NCI-H748 treated with DMSO at 0.1 percent for 48 hours (cell line): ENCODE data around the gene NPEPL1.
"Not testable (repeated sequence)": the region's sequence is repeated elsewhere in the genome, so short reads cannot be mapped to it uniquely, and the experiment has no call there.

Source experiments
- DNase-seq: peaks from one replicate; lab custom pipeline; 2025; lab: John Stamatoyannopoulos, UW

The NPEPL1 gene

DNA sequence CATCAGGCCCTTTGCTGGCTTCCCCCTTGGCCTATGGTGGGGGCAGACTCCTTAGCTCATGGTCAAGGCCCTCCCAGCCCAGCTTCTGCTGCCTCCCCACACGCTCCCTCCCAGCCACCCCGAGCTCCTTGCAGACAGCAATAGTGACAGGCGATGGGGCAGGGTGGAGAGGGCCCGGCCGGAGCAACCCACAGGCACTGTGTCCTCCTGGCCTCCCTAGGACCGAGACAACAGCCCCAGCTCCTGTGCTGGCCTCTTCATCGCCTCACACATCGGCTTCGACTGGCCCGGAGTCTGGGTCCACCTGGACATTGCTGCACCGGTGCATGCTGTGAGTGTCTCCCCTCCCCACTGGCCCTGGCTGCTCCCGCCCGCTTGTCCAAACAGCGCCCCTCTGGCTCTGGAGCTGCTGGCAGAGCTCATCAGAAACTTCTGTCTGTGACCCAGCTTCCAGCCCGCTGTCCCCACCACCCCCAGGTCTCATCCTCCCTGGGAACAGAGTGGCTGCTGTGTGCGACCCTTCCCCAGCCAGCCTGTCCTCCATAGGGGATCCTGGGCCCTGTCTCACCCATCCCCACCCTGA, 21.8 kb downstream of the NPEPL1 start:
- no peak for DNase-seq

DNA sequence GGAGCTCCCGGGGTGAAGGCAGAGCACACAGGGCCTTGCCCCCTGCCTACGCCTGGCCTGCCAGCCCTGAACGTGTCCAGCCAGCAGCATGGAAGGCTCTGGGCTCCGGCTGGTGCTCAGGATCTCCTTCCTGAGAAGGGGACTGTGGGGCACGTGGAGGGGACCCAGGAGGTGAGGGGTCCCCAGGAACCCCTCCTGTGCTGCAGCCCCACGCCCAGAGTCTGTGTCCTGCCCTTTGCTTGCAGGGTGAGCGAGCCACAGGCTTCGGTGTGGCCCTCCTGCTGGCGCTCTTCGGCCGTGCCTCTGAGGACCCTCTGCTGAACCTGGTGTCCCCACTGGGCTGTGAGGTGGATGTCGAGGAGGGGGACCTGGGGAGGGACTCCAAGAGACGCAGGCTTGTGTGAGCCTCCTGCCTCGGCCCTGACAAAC, 22.3 kb downstream of the NPEPL1 start:
- no peak for DNase-seq

DNA sequence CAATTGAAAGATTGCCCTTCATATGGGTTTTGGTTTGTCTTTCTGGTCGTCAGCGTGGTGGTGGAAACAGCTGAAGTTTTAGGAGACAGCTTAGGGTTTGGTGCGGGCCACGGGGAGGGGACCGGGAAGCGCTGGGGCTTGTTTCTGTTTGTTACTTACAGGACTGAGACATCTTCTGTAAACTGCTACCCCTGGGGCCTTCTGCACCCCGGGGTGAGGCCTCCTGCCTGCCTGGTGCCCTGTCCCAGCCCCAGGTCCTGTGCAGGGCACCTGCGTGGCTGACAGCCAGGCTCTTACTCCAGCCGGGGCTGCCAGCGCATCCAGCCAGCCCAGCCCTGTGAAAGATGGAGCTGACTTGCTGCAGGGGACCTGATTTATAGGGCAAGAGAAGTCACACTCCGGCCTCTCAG, 22.8 kb downstream of the NPEPL1 start:
- DNase-seq, result no peak

DNA sequence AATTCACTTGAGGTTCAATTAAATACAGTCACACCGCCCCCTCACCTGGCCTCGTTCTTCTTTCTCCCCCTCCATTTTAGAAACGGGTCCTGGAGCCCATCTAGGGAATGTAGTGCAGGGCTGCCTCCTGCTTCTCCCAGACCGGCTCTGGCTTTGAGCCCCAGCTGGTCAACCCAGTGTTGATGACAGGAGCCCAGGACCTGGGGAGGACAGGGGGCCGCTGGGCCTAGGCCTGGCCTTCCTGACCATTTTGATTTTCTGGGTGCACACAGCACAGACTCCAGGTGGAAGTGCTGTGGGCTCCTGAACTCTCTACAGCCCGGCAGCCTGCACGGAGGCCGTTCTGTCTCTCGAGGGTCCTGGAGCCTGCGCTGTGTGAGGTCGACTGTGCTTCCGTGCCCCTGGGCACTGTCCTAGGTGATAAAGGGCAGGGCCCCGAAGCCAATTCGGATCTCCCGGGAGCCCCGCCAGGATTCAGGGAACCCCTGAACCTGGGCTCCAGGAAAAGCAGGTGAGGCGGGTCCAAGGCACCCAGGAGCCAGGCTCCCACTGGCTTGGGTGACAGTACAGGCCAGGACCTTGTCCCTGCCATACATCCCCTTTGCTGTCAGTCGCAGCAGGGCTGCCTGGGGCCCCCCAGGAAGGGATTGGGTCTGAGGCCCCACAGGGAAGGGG, 23.3 kb downstream of the NPEPL1 start:
- DNase-seq, result no peak

DNA sequence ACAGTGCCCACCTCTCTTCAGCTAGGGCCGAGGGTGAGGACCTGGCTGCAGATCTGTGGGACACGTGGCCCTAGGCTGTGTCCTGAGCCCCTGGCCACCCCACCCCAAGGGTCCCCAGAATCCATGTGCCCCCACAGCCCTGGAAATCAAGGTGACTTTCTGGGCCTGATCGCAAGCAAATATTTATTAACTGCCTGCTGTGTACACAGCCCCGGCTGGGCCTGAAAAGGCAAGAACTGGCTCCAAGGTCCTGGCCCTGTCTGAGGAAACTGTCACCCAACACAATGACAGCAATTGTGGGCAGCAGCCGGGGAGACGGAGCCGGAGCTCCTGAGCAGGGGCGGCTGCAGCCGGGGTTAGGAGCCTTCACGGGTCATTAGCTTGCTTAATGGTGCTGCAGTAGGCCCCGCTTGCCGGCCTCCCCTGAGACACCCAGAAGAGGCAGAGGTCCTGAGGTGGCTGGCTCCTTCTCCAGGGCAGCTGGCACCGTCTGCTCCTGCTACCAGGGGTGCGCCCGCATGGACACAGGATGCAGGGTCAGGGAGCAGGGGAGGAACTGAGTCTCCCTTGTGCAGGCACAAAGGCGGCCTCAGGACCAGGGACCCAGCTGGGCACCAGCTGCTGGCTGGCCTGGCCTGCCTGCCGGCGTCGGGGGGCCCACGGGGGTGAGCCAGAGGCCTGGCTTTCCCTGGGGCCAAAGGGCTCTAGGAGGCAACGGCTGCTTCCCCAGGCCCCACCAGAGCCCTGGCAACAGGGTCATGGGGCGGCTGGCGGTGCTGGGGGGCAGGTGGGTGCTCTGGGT, 24.1 kb downstream of the NPEPL1 start:
- no peak for DNase-seq

DNA sequence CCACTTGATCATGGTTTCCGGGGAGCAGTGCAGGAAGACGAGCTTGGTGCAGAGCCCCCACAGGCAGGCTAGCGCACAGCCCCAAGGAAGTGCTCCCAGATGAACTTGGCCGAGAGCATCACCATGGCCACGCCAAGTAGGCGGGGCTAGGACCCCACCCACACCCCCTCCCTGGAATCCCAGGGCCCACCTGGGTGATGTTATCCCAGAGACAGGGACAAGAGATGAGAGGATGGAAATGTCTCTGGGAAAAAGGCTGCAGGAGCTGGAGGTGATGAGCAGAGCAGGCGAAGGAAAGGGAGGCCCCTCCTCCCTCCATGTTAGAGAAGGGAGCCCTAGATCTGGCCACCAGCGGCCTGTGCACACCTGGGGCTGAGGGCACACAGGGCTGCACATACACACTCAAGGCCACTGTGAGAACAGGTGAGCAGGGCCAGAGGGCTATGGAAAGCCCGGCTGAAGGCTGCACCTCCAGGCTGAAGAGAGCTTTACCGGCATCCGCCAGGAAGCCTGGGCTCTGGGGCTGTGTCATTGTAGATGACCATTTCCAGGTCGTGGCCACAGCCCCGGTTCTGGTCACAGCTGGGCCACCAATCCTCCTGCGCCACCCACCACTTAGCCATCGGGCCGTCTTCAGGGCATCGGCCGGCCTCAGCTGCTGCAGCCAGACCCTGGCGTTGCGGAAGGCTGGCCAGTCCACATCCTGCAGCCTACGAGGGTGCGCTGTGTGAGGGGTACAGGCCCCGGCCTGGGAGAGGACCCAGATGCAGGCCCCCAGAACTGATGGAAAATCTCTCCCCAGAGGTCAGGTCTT, 24.9 kb downstream of the NPEPL1 start:
- no peak for DNase-seq

DNA sequence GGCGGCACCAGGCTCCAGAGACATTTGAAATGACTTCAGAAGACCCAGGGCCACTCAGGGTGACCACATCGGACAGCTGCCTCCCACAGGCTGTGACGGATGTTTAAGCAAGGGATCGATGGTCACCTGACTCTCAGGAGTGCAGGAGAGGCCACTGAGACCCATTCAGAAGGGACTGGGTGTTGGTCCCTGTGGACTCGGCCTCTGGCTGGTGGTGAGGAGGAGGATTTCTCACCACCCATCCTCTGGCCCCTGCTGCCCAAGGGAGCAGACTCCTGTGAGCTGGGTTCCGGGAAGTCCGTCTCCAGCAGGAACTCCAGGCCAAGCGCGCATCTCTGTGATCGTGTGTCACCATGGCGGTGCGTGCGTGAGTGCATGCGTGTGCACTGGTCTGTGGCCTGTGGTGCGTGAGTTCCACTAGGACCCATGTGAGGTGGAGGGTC, 25.5 kb downstream of the NPEPL1 start:
- no peak for DNase-seq

DNA sequence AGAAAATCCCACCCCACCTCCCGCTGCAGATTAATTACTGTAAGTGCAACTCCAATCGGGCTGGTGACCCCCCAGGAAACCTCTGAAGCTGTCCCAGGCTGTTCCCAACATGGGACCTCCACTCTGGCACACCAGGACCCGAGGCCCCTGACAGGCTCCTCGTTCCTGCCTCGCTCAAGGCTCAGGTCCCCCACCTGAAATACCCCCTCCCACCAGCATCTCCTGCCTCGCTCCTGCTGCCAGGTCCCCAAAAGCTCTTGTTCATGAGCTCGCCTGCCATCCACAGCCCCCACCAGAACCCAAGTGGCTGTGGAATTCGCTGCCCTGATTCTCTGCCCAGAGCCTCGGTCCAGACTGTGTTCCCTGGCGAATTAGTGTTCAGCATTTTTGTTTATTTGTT, 26.1 kb downstream of the NPEPL1 start:
- no peak for DNase-seq

DNA sequence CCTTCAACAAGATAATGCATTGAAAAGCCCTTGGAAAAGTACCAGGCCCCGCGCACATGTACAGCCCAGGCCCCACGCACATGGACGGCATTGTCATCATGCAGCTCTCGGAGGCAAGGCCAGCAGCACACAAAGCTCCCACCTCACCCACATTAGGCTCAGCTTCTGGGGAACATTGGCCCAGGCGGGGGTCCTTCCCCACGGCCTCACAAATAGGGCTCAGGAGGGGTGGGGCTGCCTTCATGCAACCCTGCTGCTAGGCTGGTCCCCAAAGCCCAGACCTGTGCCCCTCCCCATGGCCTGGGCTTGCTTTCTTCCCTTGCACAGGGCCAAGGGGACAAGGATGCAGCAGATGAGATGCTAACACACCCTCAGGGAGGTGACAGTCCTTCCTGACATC, 26.7 kb downstream of the NPEPL1 start:
- no peak for DNase-seq

DNA sequence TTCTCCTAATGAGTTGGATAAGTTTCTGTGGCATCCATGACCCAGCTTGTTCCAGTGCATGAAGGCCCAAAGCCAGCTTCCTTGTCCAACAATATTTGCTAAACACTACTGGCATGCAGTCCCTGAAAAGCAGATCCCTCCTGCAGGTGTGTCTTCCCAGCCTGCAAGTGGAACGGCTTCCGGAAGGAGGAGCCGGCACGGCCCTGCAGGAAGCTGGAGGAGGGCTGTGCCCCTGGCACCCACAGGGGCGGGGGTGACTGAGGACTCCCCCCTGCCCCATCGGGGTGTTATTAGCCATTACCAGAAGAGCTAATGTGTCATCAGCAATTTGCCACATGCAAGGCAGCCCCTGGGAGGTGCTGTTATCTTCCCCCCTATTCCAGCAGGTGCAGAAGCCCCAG, 27.4 kb downstream of the NPEPL1 start:
- no peak for DNase-seq

DNA sequence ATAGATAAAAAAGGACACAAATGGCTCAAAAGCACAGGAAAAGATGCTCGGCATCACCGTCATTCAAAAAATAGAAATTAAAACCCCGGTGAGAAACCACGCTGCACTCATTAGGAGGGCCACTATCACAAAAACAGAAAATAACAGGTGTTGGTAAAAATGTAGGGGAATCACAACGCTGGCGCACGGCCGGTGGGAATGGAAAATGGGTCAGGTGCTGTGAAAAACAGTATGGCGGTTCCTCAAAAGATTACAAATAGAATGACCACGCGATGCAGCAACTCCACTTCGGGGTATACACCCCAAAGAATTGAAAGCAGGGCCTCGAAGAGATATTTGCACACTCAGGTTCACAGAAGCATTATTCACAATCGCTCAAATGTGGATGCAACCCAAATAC, 28.3 kb downstream of the NPEPL1 start:
- DNase-seq, result no peak

DNA sequence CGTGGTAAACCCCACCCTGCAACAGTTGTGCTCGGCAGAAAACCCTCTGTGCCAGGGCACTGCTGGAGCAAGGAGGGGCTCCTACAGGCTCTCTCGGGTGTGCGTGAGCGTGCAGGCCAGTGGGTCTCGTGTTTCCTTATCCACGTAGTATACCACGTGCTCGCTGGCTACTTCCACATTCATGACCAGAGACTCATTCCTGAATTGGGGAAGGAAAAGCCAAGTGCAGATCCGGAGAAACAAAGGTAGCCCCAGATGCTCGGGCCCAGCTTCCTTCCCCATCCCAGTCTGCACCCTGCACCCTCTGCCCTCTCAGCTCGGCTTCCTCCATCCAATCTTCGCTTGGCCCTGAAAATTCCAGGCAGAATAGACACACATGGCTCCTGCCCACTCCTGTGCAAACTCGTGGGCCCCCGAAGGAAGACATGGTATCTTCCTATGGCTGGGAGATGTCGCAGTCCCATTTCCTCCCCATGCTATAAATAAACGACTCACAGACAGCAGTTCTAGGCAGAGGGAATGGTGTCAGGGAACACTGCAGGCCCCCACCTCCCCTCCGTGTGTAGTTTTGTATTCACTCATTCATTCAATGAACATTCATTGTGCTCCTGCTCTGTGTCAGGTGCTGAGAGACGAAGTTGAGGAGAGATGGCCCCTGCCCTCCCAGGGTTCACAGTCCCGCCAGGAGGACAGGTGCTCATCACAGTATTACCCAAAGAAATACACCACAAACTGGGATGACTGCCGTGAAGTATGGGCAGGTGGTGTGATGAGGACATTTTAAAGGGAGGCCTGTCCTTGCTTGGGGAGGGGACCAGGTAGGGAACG, 29.6 kb downstream of the NPEPL1 start:
- no peak for DNase-seq

DNA sequence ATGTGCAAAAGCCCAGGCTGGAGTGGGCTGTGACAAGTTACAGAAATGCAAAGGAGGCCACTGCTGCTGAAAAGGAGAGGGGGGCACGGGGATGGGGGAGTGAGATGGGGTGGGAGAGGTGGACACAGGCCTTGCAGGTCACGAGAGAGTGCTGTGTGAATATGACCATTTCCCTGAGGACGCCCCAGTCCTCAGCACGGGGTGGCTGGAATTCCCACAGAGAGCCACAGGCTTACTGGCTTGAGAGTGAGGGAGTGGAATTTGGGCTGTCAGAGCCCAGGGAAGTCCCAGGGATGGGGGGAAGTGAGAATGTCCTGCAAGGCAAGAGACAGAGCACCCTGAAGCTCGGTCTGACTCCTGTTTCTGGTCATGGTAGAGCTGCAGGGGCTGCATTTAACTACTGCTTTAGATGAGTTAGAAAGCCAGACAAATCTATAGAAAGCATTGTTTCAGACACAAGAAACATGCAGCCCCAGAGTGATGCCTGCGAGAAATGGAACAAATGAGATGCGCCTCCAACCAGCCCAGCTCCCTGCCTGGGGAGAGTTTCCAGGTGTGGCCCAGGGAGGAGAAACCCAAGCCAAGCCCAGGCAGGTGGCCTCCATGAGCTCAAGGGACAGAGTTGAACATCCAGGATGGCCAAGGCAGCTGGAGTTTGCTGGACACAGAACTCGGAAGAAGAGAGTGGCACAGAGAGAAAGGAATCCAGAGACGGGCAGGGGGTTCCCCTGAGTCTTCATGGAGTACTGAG, 30.5 kb downstream of the NPEPL1 start:
- DNase-seq, result no peak

DNA sequence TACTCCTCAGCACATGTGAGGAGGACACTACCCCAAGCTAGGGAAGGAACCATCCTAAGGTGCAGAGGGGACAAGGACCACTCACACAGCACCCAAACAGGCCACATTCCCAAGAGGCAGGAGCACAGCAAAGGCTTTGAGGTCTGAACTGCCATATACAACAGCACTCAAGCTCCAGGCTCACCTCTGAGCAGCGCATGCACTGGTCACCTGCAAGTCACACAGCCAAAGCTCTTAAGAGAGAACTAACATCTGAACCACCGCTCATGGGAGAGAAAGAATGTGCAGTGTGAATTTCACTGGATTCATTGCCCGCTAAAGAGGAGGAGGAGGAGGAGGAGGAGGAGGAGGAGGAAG, 31.0 kb downstream of the NPEPL1 start:
- DNase-seq, result no peak

DNA sequence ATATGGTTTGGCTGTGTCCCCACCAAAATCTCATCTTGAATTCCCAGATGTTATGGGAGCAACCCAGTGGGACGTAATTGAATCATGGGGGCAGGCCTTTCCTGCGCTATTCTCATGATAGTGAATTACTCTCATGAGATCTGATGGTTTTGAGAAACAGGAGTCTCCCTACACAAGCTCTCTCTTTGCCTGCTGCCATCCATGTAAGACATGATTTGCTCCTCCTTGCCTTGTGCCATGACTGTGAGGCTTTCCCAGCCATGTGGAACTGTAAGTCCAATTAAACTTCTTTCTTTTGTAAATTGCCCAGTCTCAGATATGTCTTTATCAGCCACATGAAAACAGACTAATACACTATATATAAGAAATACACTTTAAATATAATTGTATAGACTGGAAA, 33.6 kb downstream of the NPEPL1 start:
- DNase-seq, result not testable (repeated sequence)

DNA sequence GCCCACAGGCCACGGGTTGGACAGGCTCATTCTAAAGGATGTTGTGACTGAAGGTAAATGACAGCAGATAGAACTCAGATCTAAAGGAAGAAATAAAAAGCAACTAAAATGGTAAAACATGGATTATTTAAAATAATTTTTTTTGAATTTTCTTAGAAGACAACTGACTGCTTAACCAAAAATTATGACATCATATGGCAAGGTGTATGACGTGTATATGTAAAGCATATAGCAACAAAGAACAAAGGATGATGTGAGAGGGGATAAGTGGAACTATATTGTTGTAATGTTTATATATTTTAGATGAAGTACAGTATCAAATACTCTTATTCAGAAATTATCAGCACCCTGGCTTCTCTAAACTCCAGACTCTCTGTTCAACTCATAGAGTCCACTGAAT, 38.6 kb downstream of the NPEPL1 start:
- no peak for DNase-seq

DNA sequence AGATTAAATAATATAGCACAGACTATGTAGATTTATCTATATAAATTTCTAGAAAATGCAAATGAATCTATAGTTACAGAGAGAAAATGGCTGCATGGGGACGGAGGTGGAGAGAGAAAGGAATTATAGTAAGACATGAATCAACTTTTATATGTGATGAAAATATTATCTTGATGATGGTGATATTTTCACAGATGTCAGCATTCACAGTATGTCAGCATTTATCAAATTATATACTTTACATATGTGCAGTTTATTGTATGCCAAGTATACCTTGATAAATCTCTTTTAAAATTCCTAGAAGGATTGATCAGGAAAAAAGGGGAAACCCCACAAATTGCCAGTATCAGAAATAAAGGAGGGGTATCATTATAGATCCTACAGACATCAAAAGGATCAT, 44.6 kb downstream of the NPEPL1 start:
- DNase-seq, result no peak

DNA sequence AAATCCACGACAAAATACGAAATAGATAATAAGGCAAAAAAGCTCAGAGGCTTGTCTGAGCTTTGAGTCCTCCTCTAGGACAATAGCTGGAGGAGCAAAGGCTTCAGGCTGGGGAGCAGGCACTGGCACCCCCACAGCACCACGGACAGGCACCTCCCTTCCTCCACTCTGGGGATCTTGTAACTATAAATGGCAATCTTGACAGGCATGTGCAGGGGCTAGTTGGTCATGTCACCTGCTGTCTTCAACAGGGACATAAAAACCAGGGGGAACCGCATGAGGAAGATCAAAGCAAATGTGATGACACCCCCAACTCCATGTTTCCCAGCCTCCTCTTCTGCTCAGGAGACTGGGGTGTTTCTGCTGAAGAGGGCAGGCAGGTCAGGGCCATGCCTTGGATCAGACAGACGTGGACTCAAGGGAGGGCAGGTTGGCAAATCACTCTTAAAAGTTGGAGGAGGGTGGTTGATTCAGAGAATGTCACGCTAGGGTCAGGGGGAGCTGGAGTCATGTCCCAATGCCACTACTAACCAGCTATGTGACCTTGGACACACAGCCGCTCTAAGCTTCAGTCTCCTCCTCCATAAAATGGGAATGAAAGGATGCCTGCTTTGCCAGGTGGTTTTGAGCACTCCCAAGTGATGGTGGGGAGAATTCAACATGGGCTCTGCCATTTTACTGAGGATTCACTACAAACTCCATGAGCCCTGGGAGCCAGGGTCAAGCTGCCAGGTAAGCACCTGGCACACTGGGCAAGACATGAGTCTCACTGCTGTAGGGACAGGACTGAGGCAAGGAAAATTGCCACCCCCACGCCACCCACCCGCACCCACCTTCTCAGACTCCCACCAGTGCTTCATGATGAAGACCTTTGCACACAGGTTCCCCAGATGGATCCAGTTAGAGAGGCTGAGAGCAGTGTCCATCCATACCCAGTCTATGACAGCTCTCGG, 48.0 kb downstream of the NPEPL1 start:
- no peak for DNase-seq

DNA sequence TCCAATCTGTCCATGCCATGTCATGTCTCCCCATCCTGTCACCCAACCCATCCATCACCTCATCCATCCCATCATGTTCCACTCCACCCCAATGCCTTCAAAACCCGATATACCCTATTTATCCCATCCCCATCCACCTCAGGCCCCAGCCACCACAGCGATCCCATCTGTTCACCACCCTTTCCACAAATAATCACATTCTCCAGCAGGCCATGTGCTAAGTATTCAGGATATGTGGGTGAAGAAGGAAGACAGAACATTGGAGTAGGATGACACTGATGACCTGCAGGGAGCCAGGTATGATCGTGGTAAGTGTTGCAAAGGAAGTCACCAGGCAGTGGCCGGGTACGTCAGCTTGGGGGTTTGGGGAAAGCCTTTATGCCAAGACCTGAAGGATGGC, 48.8 kb downstream of the NPEPL1 start:
- DNase-seq, result no peak
